HL-60 (cell line): ENCODE measurements around the gene MEF2A.

Experiments
- GABPA ChIP-seq: IDR thresholded peaks from 2 replicates; pipeline ENCODE4 v1.6.1; 2012; ENCODE audit warnings: low read depth
- POLR2AphosphoS5 ChIP-seq: IDR thresholded peaks from 2 replicates; pipeline ENCODE4 v1.6.1; 2012; ENCODE audit warnings: low read depth
- SPI1 ChIP-seq: IDR thresholded peaks from 2 replicates; pipeline ENCODE4 v1.6.1; 2012; ENCODE audit warnings: low read depth, mild to moderate bottlenecking, borderline replicate concordance
- TF ChIP-seq, protein P1 (sequence below): IDR thresholded peaks from one replicate; pipeline ENCODE4 v1.5.1; 2011; ENCODE audit warnings: low read length, control low read depth, inconsistent platforms; ENCODE audit not compliant: insufficient read depth
- TF ChIP-seq, protein P2 (sequence below): IDR thresholded peaks from 2 replicates; pipeline ENCODE4 v1.6.1; 2012; ENCODE audit warnings: low read depth; ENCODE audit not compliant: insufficient replicate concordance

DNA sequence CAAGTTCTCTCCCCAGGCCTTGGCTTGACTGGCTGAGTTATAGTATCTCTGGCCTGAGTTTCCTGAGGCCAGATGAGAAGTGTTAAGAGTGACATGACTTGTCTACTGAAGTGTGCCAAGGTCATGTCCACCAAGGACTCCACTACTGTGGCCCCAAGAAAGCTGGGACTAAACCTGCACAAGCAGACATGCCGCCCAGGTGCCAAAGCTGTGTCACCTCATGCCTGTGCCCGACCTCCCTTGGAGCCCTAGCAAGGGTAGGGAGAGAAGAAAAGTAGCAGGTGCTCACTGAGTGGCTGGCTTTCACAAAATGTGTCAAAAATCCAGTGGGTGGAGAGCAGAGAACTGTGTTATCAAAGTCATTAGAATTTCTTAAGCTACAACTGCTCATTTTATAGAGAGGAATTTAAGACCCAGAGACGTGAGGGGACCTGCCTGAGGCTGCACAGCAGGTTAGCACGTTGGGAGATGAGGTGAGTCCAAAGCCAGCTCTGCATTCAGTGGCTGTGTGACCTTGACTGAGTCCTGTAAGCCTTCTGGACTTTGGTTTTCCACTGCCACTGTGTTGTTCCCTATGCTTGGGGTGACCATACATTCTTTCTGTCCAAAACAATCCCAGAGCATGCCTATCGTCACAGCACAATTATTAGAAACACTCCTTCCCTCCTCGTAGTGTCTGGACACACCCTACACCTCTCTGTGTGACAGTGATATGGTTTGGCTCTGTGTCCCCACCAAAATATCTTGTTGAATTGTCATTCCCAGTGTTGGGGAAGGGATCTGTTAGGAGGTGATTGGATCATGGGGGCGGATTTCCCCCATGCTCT lies 172.4 kb downstream of the MEF2A start:
- TF ChIP-seq SPI1: no peak
- TF ChIP-seq, protein P1, sequence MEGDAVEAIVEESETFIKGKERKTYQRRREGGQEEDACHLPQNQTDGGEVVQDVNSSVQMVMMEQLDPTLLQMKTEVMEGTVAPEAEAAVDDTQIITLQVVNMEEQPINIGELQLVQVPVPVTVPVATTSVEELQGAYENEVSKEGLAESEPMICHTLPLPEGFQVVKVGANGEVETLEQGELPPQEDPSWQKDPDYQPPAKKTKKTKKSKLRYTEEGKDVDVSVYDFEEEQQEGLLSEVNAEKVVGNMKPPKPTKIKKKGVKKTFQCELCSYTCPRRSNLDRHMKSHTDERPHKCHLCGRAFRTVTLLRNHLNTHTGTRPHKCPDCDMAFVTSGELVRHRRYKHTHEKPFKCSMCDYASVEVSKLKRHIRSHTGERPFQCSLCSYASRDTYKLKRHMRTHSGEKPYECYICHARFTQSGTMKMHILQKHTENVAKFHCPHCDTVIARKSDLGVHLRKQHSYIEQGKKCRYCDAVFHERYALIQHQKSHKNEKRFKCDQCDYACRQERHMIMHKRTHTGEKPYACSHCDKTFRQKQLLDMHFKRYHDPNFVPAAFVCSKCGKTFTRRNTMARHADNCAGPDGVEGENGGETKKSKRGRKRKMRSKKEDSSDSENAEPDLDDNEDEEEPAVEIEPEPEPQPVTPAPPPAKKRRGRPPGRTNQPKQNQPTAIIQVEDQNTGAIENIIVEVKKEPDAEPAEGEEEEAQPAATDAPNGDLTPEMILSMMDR: no peak
- TF ChIP-seq, protein P2, sequence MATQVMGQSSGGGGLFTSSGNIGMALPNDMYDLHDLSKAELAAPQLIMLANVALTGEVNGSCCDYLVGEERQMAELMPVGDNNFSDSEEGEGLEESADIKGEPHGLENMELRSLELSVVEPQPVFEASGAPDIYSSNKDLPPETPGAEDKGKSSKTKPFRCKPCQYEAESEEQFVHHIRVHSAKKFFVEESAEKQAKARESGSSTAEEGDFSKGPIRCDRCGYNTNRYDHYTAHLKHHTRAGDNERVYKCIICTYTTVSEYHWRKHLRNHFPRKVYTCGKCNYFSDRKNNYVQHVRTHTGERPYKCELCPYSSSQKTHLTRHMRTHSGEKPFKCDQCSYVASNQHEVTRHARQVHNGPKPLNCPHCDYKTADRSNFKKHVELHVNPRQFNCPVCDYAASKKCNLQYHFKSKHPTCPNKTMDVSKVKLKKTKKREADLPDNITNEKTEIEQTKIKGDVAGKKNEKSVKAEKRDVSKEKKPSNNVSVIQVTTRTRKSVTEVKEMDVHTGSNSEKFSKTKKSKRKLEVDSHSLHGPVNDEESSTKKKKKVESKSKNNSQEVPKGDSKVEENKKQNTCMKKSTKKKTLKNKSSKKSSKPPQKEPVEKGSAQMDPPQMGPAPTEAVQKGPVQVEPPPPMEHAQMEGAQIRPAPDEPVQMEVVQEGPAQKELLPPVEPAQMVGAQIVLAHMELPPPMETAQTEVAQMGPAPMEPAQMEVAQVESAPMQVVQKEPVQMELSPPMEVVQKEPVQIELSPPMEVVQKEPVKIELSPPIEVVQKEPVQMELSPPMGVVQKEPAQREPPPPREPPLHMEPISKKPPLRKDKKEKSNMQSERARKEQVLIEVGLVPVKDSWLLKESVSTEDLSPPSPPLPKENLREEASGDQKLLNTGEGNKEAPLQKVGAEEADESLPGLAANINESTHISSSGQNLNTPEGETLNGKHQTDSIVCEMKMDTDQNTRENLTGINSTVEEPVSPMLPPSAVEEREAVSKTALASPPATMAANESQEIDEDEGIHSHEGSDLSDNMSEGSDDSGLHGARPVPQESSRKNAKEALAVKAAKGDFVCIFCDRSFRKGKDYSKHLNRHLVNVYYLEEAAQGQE: no peak
- no peak for TF ChIP-seq GABPA
- no peak for TF ChIP-seq POLR2AphosphoS5
